Femur (tissue), 1 donor: Measurements from ENCODE around the gene C1orf116.

Experiments
- DNase-seq: peaks from one replicate; pipeline ENCODE4 v3.0.0-alpha.2; 2017

C1orf116 gene

DNA sequence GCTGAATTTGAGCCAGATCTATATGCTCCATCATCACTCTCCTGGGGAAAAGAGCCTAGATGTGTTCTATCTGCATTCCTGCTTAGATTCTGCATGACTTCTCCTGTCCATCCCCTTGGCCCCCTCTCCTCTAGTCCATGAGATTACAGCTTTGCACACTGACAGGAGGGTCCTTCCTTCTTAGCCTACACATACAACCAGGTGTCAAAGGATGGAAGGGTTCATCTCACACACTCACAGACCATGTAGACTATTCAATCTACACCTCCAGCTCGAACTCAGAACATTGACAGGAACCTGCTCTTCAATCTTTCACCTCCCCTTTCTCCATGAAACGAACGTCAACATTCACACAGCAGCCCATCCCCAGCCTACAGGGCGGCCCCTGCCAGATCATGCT is 13.8 kb downstream of the C1orf116 start:
- DNase-seq: no peak

DNA sequence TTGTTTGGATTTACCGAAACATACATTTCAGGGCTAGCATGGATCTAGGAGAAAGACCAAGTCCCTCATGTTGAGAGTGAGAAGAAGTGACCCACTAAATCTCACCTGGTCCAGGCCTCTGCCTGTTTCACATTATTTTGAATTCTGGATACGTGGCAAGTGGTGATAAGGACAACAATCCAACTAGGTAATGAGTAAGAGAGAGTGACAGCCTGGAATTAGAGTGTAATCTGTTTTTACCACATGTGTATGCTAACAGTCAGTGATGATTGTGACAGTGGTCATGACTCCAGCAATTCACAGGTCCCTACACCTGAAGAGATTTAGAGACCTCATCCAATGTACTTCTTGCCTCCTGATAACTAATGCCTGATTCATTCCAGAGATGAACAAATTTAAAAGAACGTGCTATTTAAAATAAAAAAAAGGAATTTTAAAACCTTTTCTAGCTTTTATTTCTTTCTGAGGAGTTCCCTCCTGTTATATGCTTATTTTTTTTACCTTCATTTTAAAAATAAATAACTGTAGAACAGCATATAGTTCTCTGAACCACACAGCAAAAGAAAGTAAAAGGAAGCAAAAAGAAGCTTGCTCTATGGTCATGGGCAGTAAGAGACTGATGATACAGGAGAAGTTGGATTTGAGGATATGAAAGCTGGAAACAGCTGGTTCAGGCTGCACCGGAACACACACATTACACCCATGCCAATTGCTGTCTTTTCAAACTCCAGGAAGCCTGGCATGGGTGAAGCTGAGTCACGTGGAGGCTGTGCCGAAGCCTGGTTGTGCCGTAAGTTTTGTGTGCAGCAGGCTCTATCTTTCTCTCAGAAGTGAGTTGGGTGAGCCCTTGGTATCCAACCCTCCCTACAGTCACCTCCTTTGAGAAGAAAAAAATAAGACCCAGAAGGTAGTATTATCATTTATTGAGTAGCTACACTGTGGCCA is 14.7 kb downstream of the C1orf116 start:
- DNase-seq: peak; percentile 49

DNA sequence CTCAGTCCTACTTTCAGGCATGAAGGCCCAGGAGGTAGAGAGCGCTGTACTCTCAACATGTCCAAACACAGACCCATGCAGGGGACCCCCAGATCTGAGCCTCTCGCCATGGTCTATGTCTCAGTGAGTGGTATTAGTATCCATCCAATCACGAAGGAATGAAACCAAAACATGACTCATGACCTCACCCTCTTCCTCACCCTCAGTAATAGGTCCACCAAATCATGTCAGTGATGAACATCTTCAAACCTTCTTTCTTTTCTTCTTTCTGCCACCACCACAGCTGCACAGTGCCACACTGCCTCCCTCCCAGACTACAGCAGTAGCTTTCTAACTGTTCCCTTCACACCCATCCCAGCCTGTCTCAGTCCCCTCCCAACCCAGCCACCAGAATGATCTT is 16.8 kb downstream of the C1orf116 start:
- no peak for DNase-seq

DNA sequence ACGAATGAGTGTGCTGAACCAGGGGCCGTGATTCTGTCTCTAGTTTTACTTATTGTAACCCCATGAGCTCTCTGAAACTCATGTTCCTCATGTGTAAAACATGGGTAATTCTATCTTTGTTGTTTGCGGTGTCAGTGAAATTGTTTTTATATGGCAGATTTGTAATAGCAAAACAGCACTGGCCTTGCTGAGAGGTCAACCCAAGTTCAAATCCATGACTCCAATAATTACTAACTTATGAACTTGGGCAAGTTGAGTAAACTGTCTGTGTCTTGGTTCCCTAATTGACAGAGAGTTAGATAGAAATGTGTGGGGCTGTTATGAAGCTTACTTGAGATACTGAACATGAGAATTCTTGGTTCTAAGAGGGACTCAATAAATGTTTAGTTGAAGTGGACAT is 17.8 kb downstream of the C1orf116 start:
- DNase-seq: no peak

DNA sequence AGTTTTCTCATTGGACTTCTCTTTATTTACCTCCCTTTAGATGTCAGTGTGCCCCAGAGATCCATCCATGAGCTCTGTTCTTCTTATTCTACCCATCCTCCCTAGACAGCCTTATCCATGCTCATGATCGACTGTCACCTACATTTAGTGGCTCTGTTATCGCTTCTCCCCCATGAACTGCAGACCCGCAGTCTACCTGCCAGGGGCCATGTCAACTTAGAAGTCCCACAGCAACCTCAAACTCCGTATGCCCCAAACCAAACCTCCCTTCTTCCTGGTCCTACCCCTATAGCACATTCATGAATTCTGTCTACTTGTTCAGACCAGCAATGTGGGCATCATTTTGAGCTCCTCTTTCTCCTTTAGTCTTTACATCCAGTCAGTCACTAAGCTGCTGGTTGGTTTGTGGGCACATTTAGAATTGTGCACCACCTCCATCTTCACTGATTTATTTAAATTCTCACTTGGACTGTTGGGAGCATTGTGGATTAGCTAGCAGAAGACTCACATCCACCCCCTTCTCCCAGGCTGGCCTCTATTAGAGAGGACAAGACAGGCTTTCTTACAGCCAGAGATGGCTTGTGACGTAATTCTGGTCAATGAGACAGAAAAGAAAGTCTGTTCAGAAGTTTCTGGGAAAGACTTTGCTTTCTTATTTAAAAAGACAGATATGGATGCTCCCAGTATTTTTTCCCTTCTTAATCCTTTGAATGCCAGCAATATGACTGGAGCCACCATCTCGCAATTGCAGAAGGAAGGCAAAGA is 19.1 kb downstream of the C1orf116 start:
- DNase-seq: no peak

DNA sequence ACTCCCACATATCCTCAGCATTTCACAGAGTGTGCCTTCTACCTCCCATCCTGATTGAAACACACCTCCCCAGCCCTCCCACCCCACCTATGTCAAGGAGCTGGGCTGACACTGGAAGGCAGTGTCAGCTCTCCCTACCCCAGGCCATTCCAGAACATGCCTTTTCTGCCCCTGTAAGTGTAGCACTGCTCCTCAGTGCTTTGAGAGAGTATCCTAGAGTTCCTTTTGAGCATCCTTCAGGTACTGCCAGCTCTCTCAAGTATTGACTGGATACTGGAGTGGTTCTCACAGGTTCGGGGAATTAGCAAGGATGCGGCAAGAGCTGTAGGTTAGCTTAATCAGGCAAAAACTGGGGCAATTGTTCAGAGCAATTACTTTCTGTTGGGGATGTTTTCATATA is 21.8 kb downstream of the C1orf116 start:
- DNase-seq: no peak

DNA sequence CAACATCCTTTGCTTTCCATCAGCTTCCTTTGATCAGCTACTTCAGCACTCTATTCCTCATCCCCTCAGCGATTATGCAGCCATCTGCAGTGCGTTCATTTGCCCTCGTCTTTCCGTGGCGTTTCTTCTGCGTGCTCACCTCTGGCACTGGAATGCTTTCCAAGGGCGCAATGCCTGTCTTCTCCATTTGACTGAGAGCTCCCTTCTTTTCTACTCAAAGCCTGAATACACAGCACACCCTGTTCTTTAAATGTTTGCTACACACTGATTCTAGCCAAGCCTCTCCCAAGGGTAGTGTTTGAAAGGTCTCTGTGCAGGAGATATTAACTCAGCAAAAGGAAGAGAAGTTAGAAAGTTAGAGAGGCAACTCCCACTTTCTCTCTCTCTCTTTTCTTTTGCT is 22.6 kb downstream of the C1orf116 start:
- no peak for DNase-seq

DNA sequence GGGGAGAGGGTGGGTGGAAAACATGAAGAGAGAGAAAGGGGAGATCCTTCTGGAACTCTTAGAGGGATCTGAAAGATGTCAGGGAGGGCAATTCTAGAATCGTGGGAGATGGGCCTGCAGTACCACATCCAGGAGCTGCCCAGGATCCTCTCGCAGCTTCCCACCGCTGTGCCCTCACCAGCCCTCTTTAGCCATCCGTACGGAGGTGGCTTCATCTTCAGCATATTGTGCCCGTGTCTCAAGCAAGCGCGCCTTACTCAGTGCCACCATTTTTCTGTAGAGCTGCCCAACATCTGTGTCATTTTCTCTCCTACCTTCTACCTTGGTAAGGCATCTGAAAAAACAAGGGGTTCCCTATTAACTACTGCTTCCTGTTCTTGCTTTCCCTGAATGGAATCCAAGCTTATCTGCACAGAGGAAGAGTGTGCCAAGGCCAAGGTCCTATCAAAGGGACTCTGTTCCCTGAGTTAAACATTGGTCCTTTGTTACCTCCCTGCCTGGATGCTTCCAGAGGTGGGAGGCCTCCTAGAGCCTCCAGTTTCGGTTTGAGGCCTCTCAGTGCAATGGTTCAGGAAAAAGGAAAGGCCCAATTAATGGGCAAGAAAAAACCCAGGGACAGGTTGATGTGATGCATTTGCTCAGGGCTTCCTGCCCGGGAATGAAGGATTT is 23.2 kb downstream of the C1orf116 start:
- DNase-seq: no peak

DNA sequence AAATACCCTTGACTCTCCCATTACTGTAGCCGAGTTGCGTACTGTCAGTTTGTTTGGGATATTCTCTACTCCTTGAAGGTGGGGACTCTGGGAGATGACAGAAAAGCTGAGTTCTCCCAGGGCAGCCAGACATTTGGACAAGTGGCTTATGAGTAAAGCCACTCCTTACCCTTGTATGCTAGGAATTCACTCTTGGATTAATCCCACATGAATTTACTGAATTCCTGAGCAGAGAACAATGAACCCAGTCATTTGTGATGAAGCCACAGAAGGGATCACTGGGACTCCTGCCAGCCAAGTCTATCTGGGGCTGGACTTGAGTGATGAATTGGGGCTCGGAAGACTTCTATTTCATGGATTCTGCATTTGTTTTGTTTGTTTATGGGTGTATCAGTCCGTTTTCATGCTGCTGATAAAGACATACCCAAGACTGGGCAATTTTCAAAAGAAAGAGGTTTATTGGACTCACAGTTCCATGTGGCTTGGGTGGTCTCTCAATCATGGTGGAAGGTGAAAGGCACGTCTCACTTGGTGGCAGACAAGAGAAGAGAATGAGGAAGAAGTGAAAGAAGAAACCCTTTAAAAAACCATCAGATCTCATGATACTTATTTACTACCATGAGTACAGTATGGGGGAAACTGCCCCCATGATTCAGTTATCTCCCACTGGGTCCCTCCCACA is 25.1 kb downstream of the C1orf116 start:
- DNase-seq: no peak

DNA sequence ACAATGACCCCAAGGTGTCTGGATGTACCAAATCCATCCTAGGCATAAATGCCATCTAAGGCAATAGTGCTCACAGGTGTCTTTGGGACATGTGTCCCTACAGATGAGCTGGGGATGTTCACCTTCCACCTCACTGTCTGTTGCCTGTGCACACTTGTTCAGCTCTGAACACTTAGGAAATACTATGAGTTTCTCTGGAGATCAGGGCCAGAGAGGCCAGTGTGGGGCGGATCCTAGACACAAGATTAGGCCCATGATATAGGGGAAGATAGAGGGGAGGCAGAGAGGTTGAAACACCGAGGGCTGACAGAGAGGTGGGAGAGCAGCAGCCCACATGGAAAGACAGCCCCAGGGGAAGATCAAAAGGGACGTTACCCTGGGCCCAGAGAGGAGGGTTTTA is 25.6 kb downstream of the C1orf116 start:
- no peak for DNase-seq

DNA sequence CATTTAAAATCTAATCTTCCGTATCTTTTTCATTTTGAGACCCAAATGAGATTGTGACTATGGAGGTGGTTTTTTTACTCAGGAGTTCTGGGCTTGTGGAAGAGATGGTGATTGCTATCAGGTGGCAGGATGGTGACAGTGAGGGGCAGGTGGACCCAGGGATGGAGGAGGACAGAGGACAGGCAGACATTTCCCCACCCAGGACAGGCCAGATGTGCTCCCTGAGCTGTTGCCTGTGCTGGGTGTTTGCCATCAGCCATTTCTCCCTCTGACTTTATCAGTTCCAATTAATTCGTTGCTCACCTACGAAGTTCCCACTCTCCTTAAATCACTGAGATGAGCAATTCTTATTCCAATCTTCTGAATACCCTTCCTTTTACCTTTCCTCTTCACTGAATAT is 26.5 kb downstream of the C1orf116 start:
- no peak for DNase-seq

DNA sequence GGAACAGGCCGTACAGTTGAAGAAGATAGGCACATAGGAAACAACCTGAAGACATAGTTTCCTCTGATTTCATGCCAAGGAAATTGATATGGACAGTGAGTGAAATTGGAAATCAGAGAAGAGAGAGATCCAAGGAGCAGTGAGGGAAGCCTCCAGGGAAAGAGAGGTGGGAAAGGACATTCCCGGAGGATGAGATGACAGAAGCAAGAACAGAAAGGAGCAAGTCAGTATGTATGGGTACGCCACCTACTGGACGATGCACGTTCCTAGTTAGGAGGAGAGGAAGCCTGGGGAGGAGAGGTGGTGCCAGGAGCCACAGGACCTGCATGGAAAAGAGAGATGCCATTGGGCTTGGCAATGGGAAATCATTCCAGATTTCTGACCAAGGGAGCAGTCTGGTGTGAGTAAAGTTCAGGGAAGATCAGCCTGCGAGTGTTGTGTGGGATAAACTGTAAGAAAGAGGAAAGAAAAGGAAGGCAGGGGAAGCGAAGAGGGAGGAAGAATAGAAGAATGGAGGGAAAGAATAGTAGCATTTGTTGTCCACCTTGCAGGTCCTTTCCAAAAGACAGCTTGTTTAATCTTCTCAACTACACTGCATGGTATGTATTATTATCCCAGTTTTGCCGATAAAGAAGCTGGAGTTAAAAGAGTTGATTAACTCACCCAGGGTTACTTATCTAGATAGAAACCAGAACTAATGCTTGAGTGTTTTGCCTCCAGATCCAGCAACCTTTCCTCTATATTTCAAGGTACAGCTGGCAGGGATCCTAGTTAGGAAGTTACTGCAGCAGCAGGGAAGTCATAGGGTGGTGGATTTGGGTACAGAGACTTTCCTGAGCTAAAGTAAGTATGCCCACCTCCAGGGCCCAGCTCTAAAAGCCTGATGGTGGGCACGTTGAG is 27.4 kb downstream of the C1orf116 start:
- DNase-seq: no peak

DNA sequence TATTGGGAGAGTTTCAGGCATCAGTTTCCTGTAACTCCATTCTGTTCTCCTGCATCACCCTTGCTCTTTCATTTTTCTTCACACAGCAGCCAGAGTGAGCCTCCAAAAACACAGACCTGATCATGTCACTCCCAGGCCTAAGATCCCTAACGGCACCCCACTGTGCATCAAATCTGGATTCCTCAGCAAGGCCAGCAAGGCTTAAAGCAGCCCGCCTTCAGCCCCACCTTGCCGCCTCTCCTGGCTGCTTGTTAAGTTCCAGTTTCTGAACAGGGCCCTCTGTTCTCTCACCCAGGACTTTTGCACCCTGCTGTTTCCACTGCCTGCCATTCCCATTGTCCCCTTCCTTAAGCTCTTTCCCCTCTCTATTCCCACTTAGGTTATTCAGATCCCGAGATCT is 29.3 kb downstream of the C1orf116 start:
- DNase-seq: no peak

DNA sequence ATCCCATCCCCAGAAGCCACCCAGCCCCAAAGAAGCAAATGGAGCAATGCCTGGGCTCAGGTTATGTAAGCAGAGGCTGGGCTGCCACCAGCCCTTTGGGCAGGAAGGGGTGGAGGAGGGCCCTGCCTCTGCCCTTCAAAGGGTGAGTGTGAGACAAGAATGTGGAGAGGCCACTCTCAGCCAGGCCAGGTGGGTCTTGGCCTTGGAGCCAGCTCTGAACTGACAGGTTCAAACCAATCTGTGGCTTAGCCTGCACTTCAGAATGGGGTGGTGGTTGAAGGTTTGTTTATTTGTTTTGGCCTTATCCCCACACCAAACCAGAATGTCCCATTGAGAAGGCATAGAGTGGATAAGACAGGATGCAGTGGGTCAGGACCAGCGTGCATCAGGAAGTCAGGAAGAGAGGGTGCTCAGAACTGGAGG is 29.8 kb downstream of the C1orf116 start:
- DNase-seq: no peak

DNA sequence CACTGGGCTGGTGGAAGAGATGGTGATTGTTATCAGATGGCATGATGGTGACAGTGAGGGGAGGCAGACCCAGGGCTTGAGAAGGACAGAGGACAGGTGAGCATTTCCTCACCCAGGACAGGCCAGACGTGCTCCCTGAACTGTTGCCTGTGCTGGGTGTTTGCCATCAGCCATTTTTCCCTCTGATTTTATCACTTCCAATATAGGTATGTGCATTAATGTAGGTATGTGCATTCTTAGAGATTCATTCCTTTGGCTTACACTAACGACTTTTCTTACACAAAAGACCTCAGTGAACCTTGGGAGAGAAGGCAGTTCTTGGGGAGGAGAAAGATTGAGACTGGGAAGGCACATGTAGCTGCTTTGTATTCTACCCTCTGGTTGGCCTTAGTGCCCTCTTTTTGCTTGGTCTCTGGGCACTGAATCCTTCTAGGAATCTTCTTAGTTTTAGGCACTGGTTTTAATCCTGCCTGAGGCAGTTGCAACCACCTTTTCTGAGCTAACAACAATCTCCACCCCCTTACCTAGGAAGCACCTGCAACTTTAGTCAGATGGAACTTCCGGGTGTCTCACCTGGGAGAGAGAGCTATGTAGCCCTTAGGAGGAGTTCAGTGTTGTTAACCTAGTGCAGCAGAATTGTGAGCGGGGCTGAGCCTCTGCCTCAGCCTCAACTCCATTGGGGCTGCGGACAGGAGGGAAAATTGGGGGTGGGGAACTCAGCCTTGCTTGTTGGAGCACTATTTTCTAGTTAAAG is 30.9 kb downstream of the C1orf116 start:
- no peak for DNase-seq

DNA sequence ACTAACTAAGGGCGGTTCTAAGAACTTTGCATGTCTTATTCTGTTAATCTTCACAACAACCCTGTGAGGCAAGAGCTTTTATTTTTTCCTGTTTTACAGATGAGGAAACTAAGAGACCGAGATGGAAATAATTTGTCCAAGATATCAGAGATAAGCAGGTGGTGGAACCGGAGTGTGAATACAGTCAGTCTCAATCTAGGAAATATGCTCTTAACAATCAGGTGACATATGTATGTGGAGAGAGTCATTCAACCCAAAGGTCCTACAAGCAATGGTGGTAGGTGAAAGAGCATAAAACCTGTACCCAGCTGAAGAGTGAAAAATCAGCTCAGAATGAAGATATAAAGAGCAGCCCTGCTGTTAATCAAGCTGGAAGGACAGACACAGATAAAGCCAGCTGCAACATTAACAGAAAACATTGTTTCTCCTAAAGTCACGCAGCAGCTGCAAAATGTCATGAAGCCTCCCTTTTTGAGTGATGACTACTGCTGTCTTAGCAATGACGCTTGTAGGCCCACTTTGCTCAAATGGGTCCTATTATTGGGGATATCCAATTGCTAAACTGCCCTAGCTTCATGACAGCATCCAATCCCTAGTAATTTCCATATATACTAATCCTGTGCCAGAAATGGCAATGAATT is 31.8 kb downstream of the C1orf116 start:
- DNase-seq: no peak

DNA sequence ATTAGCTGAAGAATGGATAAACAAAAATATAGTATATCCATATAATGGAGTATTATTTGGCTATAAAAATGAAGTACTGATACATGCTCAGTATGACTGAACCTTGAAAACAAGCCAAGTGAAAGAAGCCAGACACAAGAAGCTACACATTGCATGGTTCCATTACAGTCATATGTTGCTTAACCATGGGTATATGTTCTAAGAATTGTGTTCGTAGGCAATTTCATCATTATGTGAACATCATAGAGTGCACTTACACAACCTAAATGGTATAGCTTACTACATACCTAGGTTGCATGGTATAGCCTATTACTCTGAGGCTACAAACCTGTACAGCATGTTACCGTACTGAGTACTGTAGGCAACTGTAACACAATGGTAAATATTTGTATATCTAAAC is 33.7 kb downstream of the C1orf116 start:
- DNase-seq: no peak

DNA sequence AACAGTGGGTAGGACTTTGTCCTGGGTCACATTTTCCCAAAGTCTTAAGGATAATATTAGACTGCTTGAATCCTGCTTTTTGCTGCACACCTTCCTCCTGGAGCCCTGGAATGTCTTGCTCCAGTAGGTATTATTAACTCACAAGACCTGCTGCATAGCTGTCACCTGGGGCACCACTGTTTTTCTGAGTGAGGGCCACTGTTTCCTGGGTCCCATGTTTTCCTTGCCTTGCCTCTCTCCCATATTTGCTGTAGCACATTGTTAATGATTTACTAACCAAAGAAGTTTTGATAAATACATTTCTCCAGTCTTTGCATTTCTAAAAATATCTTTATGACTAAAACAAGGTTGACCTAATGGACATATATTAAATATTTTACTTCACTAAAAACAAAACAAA is 39.8 kb downstream of the C1orf116 start:
- no peak for DNase-seq

DNA sequence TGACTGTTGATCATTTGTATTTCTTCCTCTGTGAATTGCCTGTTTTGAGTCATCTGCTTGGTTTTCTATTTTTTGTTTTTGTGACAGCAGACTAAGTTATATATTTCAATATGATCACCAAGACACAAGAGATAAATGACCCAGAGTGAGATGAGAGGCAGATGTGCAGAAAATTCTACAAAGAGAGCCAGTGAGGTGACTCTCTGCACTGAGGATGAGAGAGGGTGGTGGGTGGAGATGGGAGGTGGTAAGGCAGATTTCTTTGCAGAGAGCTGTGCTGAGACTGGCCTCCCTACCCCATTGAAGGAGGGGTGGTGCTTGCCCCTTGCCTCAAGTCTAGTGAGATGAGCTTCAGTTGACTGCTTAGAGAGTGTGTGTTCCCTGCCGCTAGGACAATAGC is 44.7 kb downstream of the C1orf116 start:
- DNase-seq: no peak

DNA sequence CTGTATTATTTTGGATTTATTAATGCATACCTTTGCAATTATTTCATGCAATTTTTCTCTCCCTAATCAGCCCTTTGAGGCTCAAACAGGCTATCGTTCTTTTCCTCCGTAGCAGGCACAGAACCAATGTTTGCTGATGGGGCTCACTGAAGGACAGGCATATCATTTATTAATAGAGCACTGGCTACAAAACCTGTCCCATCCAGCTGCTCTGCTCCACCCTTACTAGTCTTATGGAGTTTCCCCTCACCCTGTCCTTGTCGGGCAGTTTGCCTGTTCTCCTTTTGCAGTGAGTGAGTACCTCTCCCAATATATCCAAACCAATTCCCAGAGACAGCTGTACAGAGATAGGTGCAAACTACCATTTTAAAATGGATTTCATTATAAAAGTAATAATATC is 45.7 kb downstream of the C1orf116 start:
- DNase-seq: no peak

DNA sequence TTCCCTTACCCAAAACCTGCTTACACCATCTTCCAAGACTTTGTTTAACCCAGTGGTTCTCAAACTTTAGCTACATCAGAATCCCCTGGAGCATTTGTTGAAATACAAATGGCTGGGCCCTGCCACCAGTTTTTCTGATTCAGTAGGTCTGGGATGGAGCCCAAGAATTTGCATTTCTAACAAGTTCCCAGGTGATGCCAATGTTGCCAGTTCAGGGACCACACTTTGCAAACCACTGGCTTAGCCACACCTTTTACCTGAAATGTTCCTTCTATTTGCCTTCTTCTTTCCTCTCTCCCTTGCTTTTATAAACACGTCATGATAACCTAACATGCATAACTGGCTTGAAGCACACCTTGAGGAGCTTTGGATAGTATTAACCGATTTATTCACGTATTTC is 46.2 kb downstream of the C1orf116 start:
- DNase-seq: no peak
